Endothelial cell of umbilical vein (primary cell): Measurements from ENCODE around the gene CHD5. TPM values are rescaled to one million over a fixed set of nuclear protein-coding genes. Genes with fewer than 3 reads are reported as not detected.

Source experiments
- BruUV-seq: library from RNA; stranded (reverse); fragments of 400-500 nt; replicated peaks from 2 replicates; lab custom pipeline; 2021; lab: Mats Ljungman, UMichigan
- CTCF ChIA-PET: fragments of 300-600, 350-600 bp; sonication (Branson Sonifier 250); formaldehyde crosslinking; loops from one replicate; lab custom pipeline; 2021; ENCODE audit warnings: antibody characterized with exemption, inconsistent platforms; lab: Charles Lee
- POLR2A ChIA-PET: fragments of 300-600, 350-600 bp; sonication (Branson Sonifier 250); formaldehyde crosslinking; loops from one replicate; lab custom pipeline; 2021; ENCODE audit warnings: antibody characterized with exemption, inconsistent platforms; lab: Charles Lee
- DNase-seq: peaks from one replicate; pipeline ENCODE4 v3.0.0-alpha.2; 2011; ENCODE audit warnings: low read depth, low spot score
- FAIRE-seq: peaks from 2 replicates; lab custom pipeline; 2011; peaks lifted over from hg19 to GRCh38; lab: Jason Lieb, UNC
- H2AFZ ChIP-seq: 2 replicates; pipeline ENCODE4 v1.6.0; 2012; ENCODE audit warnings: low read depth, low read length, control low read depth, inconsistent platforms
- H3K27ac ChIP-seq: 2 replicates; pipeline ENCODE4 v1.5.1; 2011; ENCODE audit warnings: low read depth, mild to moderate bottlenecking, control low read depth, low read length, moderate library complexity; ENCODE audit not compliant: insufficient read depth
- H3K27me3 ChIP-seq, 2 experiments: 2 replicates each; pipeline versions ENCODE4 v1.6.0 to v1.6.1; 2011; ENCODE audit warnings: low read length in 2 of 2, mixed read lengths in 1 of 2; ENCODE audit not compliant: control insufficient read depth in 2 of 2, insufficient read depth in 2 of 2
- H3K36me3 ChIP-seq, 2 experiments: 2 replicates in 1 of 2; 3 replicates in 1 of 2; pipeline ENCODE4 v1.5.1; 2011; ENCODE audit warnings: low read length in 2 of 2, mild to moderate bottlenecking in 1 of 2, moderate library complexity in 1 of 2; ENCODE audit not compliant: control insufficient read depth in 2 of 2, insufficient read depth in 2 of 2; ENCODE audit errors: extremely low read depth in 1 of 2
- H3K4me1 ChIP-seq: 3 replicates; pipeline ENCODE4 v1.5.1; 2011; ENCODE audit warnings: mild to moderate bottlenecking, low read length; ENCODE audit not compliant: control insufficient read depth, insufficient read depth; ENCODE audit errors: extremely low read depth
- H3K4me2 ChIP-seq: 2 replicates; pipeline ENCODE4 v1.6.1; 2011; ENCODE audit warnings: low read length, control low read depth, mixed read lengths; ENCODE audit not compliant: insufficient read depth
- H3K4me3 ChIP-seq, 3 experiments: fragments of 200-600 bp in 1 of 3; sonication (generic), shearing (Covaris generic) in 1 of 3; replicated peaks in 1 of 3; 2 replicates each; pipeline ENCODE4 v1.5.1; 2011 to 2016; ENCODE audit warnings: control low read depth in 3 of 3, low read length in 3 of 3, mild to moderate bottlenecking in 2 of 3, inconsistent platforms in 1 of 3, low read depth in 1 of 3, moderate library complexity in 1 of 3; ENCODE audit not compliant: insufficient read depth in 1 of 3
- H3K79me2 ChIP-seq: 2 replicates; pipeline ENCODE4 v1.6.0; 2012; ENCODE audit warnings: low read length, inconsistent platforms; ENCODE audit not compliant: control insufficient read depth, insufficient read depth
- H3K9ac ChIP-seq: replicated peaks from 2 replicates; pipeline ENCODE3; 2011; ENCODE audit warnings: low read length, control low read depth; ENCODE audit not compliant: insufficient read depth; ENCODE audit errors: extremely low read depth
- H3K9me1 ChIP-seq: replicated peaks from 3 replicates; pipeline ENCODE4 v1.6.0; 2011; ENCODE audit warnings: mild to moderate bottlenecking, low read length; ENCODE audit not compliant: control insufficient read depth, insufficient read depth; ENCODE audit errors: extremely low read depth
- H3K9me3 ChIP-seq: replicated peaks from 2 replicates; pipeline ENCODE4 v1.5.1; 2012; ENCODE audit warnings: low read length, inconsistent platforms; ENCODE audit not compliant: control insufficient read depth, insufficient read depth
- H4K20me1 ChIP-seq: replicated peaks from 2 replicates; pipeline ENCODE3; 2011; ENCODE audit warnings: mild to moderate bottlenecking, low read length; ENCODE audit not compliant: control insufficient read depth, insufficient read depth; ENCODE audit errors: extremely low read depth
- EZH2 ChIP-seq: IDR thresholded peaks from 2 replicates; pipeline ENCODE4 v1.6.1; 2012; ENCODE audit warnings: borderline replicate concordance, low read depth, mild to moderate bottlenecking, moderate library complexity, low read length, inconsistent platforms; ENCODE audit not compliant: severe bottlenecking
- FOS ChIP-seq: IDR thresholded peaks from 2 replicates; pipeline ENCODE4 v1.6.1; 2011; ENCODE audit warnings: mild to moderate bottlenecking, low read length, moderate library complexity, borderline replicate concordance; ENCODE audit not compliant: insufficient read depth
- GATA2 ChIP-seq: IDR thresholded peaks from 2 replicates; pipeline ENCODE4 v1.7.0; 2011; ENCODE audit warnings: low read depth, mild to moderate bottlenecking, moderate library complexity, mixed read lengths, low read length; ENCODE audit not compliant: insufficient read length, insufficient read depth
- JUN ChIP-seq: IDR thresholded peaks from 2 replicates; pipeline ENCODE4 v1.6.1; 2011; ENCODE audit warnings: borderline replicate concordance, low read depth; ENCODE audit not compliant: insufficient read length, insufficient read depth
- MYC ChIP-seq: IDR thresholded peaks from one replicate; pipeline ENCODE4 v1.6.1; 2011; ENCODE audit warnings: mild to moderate bottlenecking, low read depth, low read length
- POLR2A ChIP-seq: IDR thresholded peaks from 2 replicates; pipeline ENCODE4 v1.6.1; 2012; ENCODE audit warnings: low read depth, mild to moderate bottlenecking, control low read depth, low read length
- POLR2AphosphoS5 ChIP-seq: IDR thresholded peaks from 2 replicates; pipeline ENCODE4 v1.6.1; 2012; ENCODE audit warnings: low read depth, mild to moderate bottlenecking, control low read depth, low read length, moderate library complexity; ENCODE audit not compliant: insufficient read depth
- dilution Hi-C: fragments of 300-500 bp; cut with MboI; formaldehyde crosslinking; loops from one replicate; pipeline ENCODE4 v1.15.0; 2019; ENCODE audit warnings: low sequenced_read_pairs; ENCODE audit not compliant: extremely low pct_ligation_motif_present
- intact Hi-C: fragments of 100-400 bp; cut with micrococcal nuclease; formaldehyde crosslinking; loops from one replicate; pipeline ENCODE4 v1.10.0; 2022
- polyA plus RNA-seq, 4 experiments: library from polyadenylated mRNA; depleted of rRNA in 3 of 4; stranded (reverse) in 3 of 4; unstranded in 1 of 4; fragments of >200 nt; gene quantifications; 2 replicates each; pipeline versions ENCODE4 v1.2.1 to v1.2.3, GENCODE V29; 2011 to 2012; ENCODE audit warnings: missing spikeins in 1 of 4
- total RNA-seq: library from RNA; stranded (reverse); gene quantifications from 2 replicates; pipeline ENCODE4 v1.2.3, GENCODE V29; 2021
- TF ChIP-seq, protein P1 (sequence below), 2 donors: IDR thresholded peaks; 1 replicate in 1 of 2; 2 replicates in 1 of 2; pipeline ENCODE4 v1.5.1; 2011; ENCODE audit warnings: low read length in 2 of 2, mild to moderate bottlenecking in 2 of 2, moderate library complexity in 2 of 2, control low read depth in 1 of 2, inconsistent platforms in 1 of 2, low read depth in 1 of 2; ENCODE audit not compliant: insufficient read depth in 1 of 2; ENCODE audit errors: extremely low read depth in 1 of 2
- TF ChIP-seq, protein P2 (sequence below): IDR thresholded peaks from 2 replicates; pipeline ENCODE4 v1.6.1; 2011; ENCODE audit not compliant: insufficient read depth, insufficient read length

The CHD5 gene
- total and polyA plus RNA-seq, 2 donors (not counting 3 experiments of a cell fraction or from before 2014, with no cell fraction given), result 0.04 to 0.11 TPM

GRCh38 chr1:6095511-6096242 is 84.4 kb downstream of the CHD5 start:
- no peak for TF ChIP-seq POLR2A
- no peak for TF ChIP-seq POLR2AphosphoS5
- dilution Hi-C loops, result no loop called here
- intact Hi-C loops, result no loop called here
- Histone ChIP-seq H3K79me2 (no peaks in the 10 kb centered on the region), H3K9me3 (no peaks in the 10 kb centered on the region), H3K9me1 (no peaks in the 10 kb centered on the region), H3K27ac (no peak overlapping the region), H4K20me1 (no peaks in the 10 kb centered on the region), H2AFZ (no peak overlapping the region), H3K27me3 (no peaks in the 10 kb centered on the region), H3K4me1 (no peaks in the 10 kb centered on the region), H3K9ac (no peak overlapping the region), H3K36me3 (no peaks in the 10 kb centered on the region), H3K4me3 (no peak overlapping the region), H3K4me2 (no peak overlapping the region)
- FAIRE-seq (no peak), DNase-seq (no peak)
- CTCF ChIA-PET, result no interaction called here
- BruUV-seq, result no TSS peak
- POLR2A ChIA-PET, result no interaction called here

- no peak overlapping the region for H3K27ac ChIP-seq
- BruUV-seq, result no TSS peak
Measured at GRCh38 chr1:6094801-6095505, 85.2 kb downstream of the CHD5 start.

More at GRCh38 chr1:6094801-6095505, 85.2 kb downstream of the CHD5 start:
- Histone ChIP-seq H3K79me2 (no peaks in the 10 kb centered on the region), H4K20me1 (no peaks in the 10 kb centered on the region), H3K9ac (no peak overlapping the region), H3K27me3 (no peaks in the 10 kb centered on the region), H3K9me1 (no peaks in the 10 kb centered on the region), H2AFZ (no peak overlapping the region), H3K4me1 (no peaks in the 10 kb centered on the region), H3K4me3 (no peak overlapping the region), H3K4me2 (no peak overlapping the region), H3K9me3 (no peaks in the 10 kb centered on the region), H3K36me3 (no peaks in the 10 kb centered on the region)
- intact Hi-C loops, result no loop called here
- no peak for TF ChIP-seq POLR2A
- TF ChIP-seq MYC, result no peak
- TF ChIP-seq FOS, result no peak
- TF ChIP-seq, protein P1, sequence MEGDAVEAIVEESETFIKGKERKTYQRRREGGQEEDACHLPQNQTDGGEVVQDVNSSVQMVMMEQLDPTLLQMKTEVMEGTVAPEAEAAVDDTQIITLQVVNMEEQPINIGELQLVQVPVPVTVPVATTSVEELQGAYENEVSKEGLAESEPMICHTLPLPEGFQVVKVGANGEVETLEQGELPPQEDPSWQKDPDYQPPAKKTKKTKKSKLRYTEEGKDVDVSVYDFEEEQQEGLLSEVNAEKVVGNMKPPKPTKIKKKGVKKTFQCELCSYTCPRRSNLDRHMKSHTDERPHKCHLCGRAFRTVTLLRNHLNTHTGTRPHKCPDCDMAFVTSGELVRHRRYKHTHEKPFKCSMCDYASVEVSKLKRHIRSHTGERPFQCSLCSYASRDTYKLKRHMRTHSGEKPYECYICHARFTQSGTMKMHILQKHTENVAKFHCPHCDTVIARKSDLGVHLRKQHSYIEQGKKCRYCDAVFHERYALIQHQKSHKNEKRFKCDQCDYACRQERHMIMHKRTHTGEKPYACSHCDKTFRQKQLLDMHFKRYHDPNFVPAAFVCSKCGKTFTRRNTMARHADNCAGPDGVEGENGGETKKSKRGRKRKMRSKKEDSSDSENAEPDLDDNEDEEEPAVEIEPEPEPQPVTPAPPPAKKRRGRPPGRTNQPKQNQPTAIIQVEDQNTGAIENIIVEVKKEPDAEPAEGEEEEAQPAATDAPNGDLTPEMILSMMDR (IDR thresholded peaks at IDR 0.05; ENCODE audit: extremely low read depth in 1 of 2, insufficient read depth in 1 of 2, low read depth in 1 of 2, low read length in 2 of 2), result no peak
- TF ChIP-seq POLR2AphosphoS5, result no peak
- no peak for TF ChIP-seq GATA2
- TF ChIP-seq JUN, result no peak
- TF ChIP-seq, protein P2, sequence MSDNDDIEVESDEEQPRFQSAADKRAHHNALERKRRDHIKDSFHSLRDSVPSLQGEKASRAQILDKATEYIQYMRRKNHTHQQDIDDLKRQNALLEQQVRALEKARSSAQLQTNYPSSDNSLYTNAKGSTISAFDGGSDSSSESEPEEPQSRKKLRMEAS, result no peak
- TF ChIP-seq EZH2, result no peak
- dilution Hi-C loops, result no loop called here
- ChIA-PET POLR2A (no interaction called here), CTCF (no interaction called here)
- DNase-seq (no peak), FAIRE-seq (no peak)
